ACC112 (cell line): Measurements from ENCODE around the gene PLCL1.

ENCODE experiments used
- H2AFZ ChIP-seq: fragments of 200-600 bp; sonication (generic); one replicate; pipeline ENCODE4 v1.6.0; 2017; ENCODE audit warnings: antibody characterized with exemption, low read length; ENCODE audit not compliant: unreplicated experiment
- H3K27ac ChIP-seq: fragments of 200-600 bp; sonication (generic); 2 replicates; pipeline ENCODE4 v1.5.1; 2014; ENCODE audit warnings: low read depth, mild to moderate bottlenecking, antibody characterized with exemption, low read length, moderate library complexity
- H3K27me3 ChIP-seq: fragments of 200-600 bp; sonication (generic); 2 replicates; pipeline ENCODE4 v1.6.1; 2014; ENCODE audit warnings: mild to moderate bottlenecking, antibody characterized with exemption, low read length, moderate library complexity, mixed read lengths; ENCODE audit not compliant: insufficient read depth
- H3K36me3 ChIP-seq: fragments of 200-600 bp; sonication (generic); 2 replicates; pipeline ENCODE4 v1.6.1; 2016; ENCODE audit warnings: mild to moderate bottlenecking, antibody characterized with exemption, low read length, moderate library complexity, mixed read lengths; ENCODE audit not compliant: insufficient read depth
- H3K4me1 ChIP-seq: fragments of 200-600 bp; sonication (generic); one replicate; pipeline ENCODE4 v1.6.1; 2016; ENCODE audit warnings: low read length, mixed read lengths; ENCODE audit not compliant: insufficient read depth, unreplicated experiment, control insufficient read depth
- H3K4me3 ChIP-seq: fragments of 200-600 bp; sonication (generic); 2 replicates; pipeline ENCODE4 v1.5.1; 2014; ENCODE audit warnings: mild to moderate bottlenecking, low read depth, low read length
- H3K79me2 ChIP-seq: fragments of 200-600 bp; sonication (generic); one replicate; pipeline ENCODE4 v1.6.0; 2016; ENCODE audit warnings: low read length; ENCODE audit not compliant: control insufficient read depth, unreplicated experiment, insufficient read depth

The PLCL1 gene

GRCh38 chr2:197804049-197804757 lies at the start of gene PLCL1:
PLCL1 (plus strand) TSS chr2:197804593.
- Histone ChIP-seq H3K79me2 (no peaks in the 10 kb centered on the region), H3K4me1 (peaks cover 5% of the 10 kb centered on the region), H3K27ac (no peak within 1 kb of the TSS), H2AFZ (peak within 1 kb of the TSS; percentile 89), H3K4me3 (peak within 1 kb of the TSS; percentile 78), H3K27me3 (peaks cover 6% of the 10 kb centered on the region), H3K36me3 (no peaks in the 10 kb centered on the region)

GRCh38 chr2:197759013-197759412 lies 45.4 kb upstream of the PLCL1 start:
- Histone ChIP-seq H2AFZ (no peak overlapping the region), H3K27ac (no peak overlapping the region), H3K4me3 (no peak overlapping the region)

GRCh38 chr2:197759625-197760292 lies 44.6 kb upstream of the PLCL1 start:
- Histone ChIP-seq H3K27me3 (no peaks in the 10 kb centered on the region), H3K36me3 (no peaks in the 10 kb centered on the region), H3K27ac (no peak overlapping the region), H3K79me2 (no peaks in the 10 kb centered on the region), H3K4me1 (no peaks in the 10 kb centered on the region), H3K4me3 (no peak overlapping the region), H2AFZ (no peak overlapping the region)

More at GRCh38 chr2:197759013-197759412, 45.4 kb upstream of the PLCL1 start:
- no peaks in the 10 kb centered on the region for H3K27me3 ChIP-seq
- no peaks in the 10 kb centered on the region for H3K36me3 ChIP-seq
- no peaks in the 10 kb centered on the region for H3K4me1 ChIP-seq
- no peaks in the 10 kb centered on the region for H3K79me2 ChIP-seq

GRCh38 chr2:197760293-197760657 lies 44.1 kb upstream of the PLCL1 start:
- H3K79me2 ChIP-seq, result no peaks in the 10 kb centered on the region
- no peaks in the 10 kb centered on the region for H3K4me1 ChIP-seq
- H2AFZ ChIP-seq, result no peak overlapping the region
- no peaks in the 10 kb centered on the region for H3K27me3 ChIP-seq
- H3K36me3 ChIP-seq, result no peaks in the 10 kb centered on the region
- H3K4me3 ChIP-seq, result no peak overlapping the region
- no peak overlapping the region for H3K27ac ChIP-seq

- Histone ChIP-seq H3K79me2 (no peaks in the 10 kb centered on the region), H3K27me3 (no peaks in the 10 kb centered on the region), H3K4me3 (no peak overlapping the region), H3K27ac (no peak overlapping the region), H2AFZ (no peak overlapping the region), H3K36me3 (no peaks in the 10 kb centered on the region), H3K4me1 (no peaks in the 10 kb centered on the region)
Measured at GRCh38 chr2:197777823-197778407, 26.5 kb upstream of the PLCL1 start.

- Histone ChIP-seq H3K4me3 (no peak overlapping the region), H3K4me1 (no peaks in the 10 kb centered on the region), H2AFZ (peak overlapping the region; percentile 54), H3K79me2 (no peaks in the 10 kb centered on the region), H3K36me3 (no peaks in the 10 kb centered on the region), H3K27me3 (no peaks in the 10 kb centered on the region), H3K27ac (no peak overlapping the region)
Measured at GRCh38 chr2:197779261-197779660, 25.1 kb upstream of the PLCL1 start.

- Histone ChIP-seq H3K27ac (no peak overlapping the region), H2AFZ (peak overlapping the region; percentile 3), H3K4me1 (no peaks in the 10 kb centered on the region)
Measured at GRCh38 chr2:197782126-197782525, 22.3 kb upstream of the PLCL1 start.

GRCh38 chr2:197784956-197785941 lies 19.1 kb upstream of the PLCL1 start, which contains the start of gene BOLL:
BOLL (minus strand) TSS chr2:197785319; CDS start chr2:197781850, 3,469 bp downstream.
- H2AFZ ChIP-seq, result peak within 1 kb of the TSS; percentile 89
- no peaks in the 10 kb centered on the region for H3K79me2 ChIP-seq
- H3K27me3 ChIP-seq, result peaks cover 26% of the 10 kb centered on the region
- H3K4me3 ChIP-seq, result peak within 1 kb of the TSS; percentile 71
- H3K36me3 ChIP-seq, result no peaks in the 10 kb centered on the region
- no peak within 1 kb of the TSS for H3K27ac ChIP-seq
- no peaks in the 10 kb centered on the region for H3K4me1 ChIP-seq

More at GRCh38 chr2:197782126-197782525, 22.3 kb upstream of the PLCL1 start:
- Histone ChIP-seq H3K36me3 (no peaks in the 10 kb centered on the region), H3K4me3 (no peak overlapping the region), H3K79me2 (no peaks in the 10 kb centered on the region), H3K27me3 (peaks cover 14% of the 10 kb centered on the region)

GRCh38 chr2:197786010-197786877 lies 18.1 kb upstream of the PLCL1 start:
- peak overlapping the region; percentile 71 for H3K4me3 ChIP-seq
- H2AFZ ChIP-seq, result peak overlapping the region; percentile 89
- no peaks in the 10 kb centered on the region for H3K79me2 ChIP-seq
- H3K27me3 ChIP-seq, result peaks cover 31% of the 10 kb centered on the region
- no peaks in the 10 kb centered on the region for H3K36me3 ChIP-seq
- H3K4me1 ChIP-seq, result no peaks in the 10 kb centered on the region
- no peak overlapping the region for H3K27ac ChIP-seq
